ENCODE measurements around the gene FAM24B. TPM values are rescaled to one million over a fixed set of nuclear protein-coding genes. Genes with fewer than 3 reads are reported as not detected.

The FAM24B gene
- total RNA-seq, 1 donor from 2014 or later = 0.55 TPM

- no peak for DNase-seq
- intact Hi-C loops (cut with micrococcal nuclease) = no loop called here
- no peaks in the 10 kb centered on the region for H3K9me3 ChIP-seq (replicated peaks)
- TF ChIP-seq CTCF (IDR thresholded peaks at IDR 0.05; ENCODE audit: borderline replicate concordance) = no peak
- no peak overlapping the region for H3K4me3 ChIP-seq
- no peak overlapping the region for H3K27ac ChIP-seq (replicated peaks)
- H3K27me3 ChIP-seq (ENCODE audit: low read depth) = peaks cover 43% of the 10 kb centered on the region
- no peaks in the 10 kb centered on the region for H3K4me1 ChIP-seq
- no peaks in the 10 kb centered on the region for H3K36me3 ChIP-seq
Observed at GRCh38 chr10:122829454-122829853, 49.9 kb downstream of the FAM24B start.

- H3K27me3 ChIP-seq (ENCODE audit: low read depth) = peaks cover 49% of the 10 kb centered on the region
- no peak for TF ChIP-seq CTCF (IDR thresholded peaks at IDR 0.05; ENCODE audit: borderline replicate concordance)
- H3K36me3 ChIP-seq = no peaks in the 10 kb centered on the region
- H3K4me3 ChIP-seq = no peak overlapping the region
- no peaks in the 10 kb centered on the region for H3K4me1 ChIP-seq
- intact Hi-C loops (cut with micrococcal nuclease) = no loop called here
- no peak overlapping the region for H3K27ac ChIP-seq (replicated peaks)
- H3K9me3 ChIP-seq (replicated peaks) = no peaks in the 10 kb centered on the region
- no peak for DNase-seq
Observed at GRCh38 chr10:122828716-122829255, 50.6 kb downstream of the FAM24B start.

- no peaks in the 10 kb centered on the region for H3K9me3 ChIP-seq (replicated peaks)
- TF ChIP-seq CTCF (IDR thresholded peaks at IDR 0.05; ENCODE audit: borderline replicate concordance) = no peak
- intact Hi-C loops (cut with micrococcal nuclease) = no loop called here
- H3K36me3 ChIP-seq = no peaks in the 10 kb centered on the region
- no peak overlapping the region for H3K4me3 ChIP-seq
- peaks cover 64% of the 10 kb centered on the region for H3K27me3 ChIP-seq (ENCODE audit: low read depth)
- DNase-seq = no peak
- no peak overlapping the region for H3K27ac ChIP-seq (replicated peaks)
- no peaks in the 10 kb centered on the region for H3K4me1 ChIP-seq
Observed at GRCh38 chr10:122827302-122827701, 52.1 kb downstream of the FAM24B start.

- no peaks in the 10 kb centered on the region for H3K4me1 ChIP-seq
- DNase-seq = no peak
- no peak for TF ChIP-seq CTCF (IDR thresholded peaks at IDR 0.05; ENCODE audit: borderline replicate concordance)
- H3K4me3 ChIP-seq = no peak overlapping the region
- no peaks in the 10 kb centered on the region for H3K9me3 ChIP-seq (replicated peaks)
- H3K27me3 ChIP-seq (ENCODE audit: low read depth) = peaks cover 79% of the 10 kb centered on the region
- H3K36me3 ChIP-seq = no peaks in the 10 kb centered on the region
- intact Hi-C loops (cut with micrococcal nuclease) = no loop called here
- H3K27ac ChIP-seq (replicated peaks) = no peak overlapping the region
Observed at GRCh38 chr10:122822973-122823690, 56.2 kb downstream of the FAM24B start.

- no peaks in the 10 kb centered on the region for H3K36me3 ChIP-seq
- no peak overlapping the region for H3K27ac ChIP-seq (replicated peaks)
- intact Hi-C loops (cut with micrococcal nuclease) = no loop called here
- no peaks in the 10 kb centered on the region for H3K4me1 ChIP-seq
- H3K4me3 ChIP-seq = no peak overlapping the region
- no peaks in the 10 kb centered on the region for H3K9me3 ChIP-seq (replicated peaks)
- TF ChIP-seq CTCF (IDR thresholded peaks at IDR 0.05; ENCODE audit: borderline replicate concordance) = no peak
- peaks cover 80% of the 10 kb centered on the region for H3K27me3 ChIP-seq (ENCODE audit: low read depth)
- no peak for DNase-seq
Observed at GRCh38 chr10:122821808-122822207, 57.6 kb downstream of the FAM24B start.
